SU-DHL-6 (cell line): ENCODE results near the gene KIF9.

Source experiments
- CTCF ChIP-seq: fragments of 200-600 bp; sonication (generic); IDR thresholded peaks from one replicate; pipeline ENCODE4 v1.5.1; 2017; ENCODE audit warnings: antibody characterized with exemption, mild to moderate bottlenecking, low read length, moderate library complexity; ENCODE audit not compliant: insufficient read depth, poor library complexity, severe bottlenecking
- EZH2phosphoT487 ChIP-seq: fragments of 200-600 bp; sonication (generic), shearing (Covaris generic); conservative IDR thresholded peaks from 2 replicates; pipeline ENCODE4 v1.6.1; 2018; ENCODE audit warnings: mild to moderate bottlenecking, antibody characterized with exemption, low read length, moderate library complexity, mixed read lengths

GRCh38 chr3:47293822-47294221, 11.2 kb upstream of the KIF9 start:
- no peak for TF ChIP-seq EZH2phosphoT487
- no peak for TF ChIP-seq CTCF
